Stimulated activated CD8-positive, alpha-beta memory T cell treated with anti-CD3 and anti-CD28 coated beads, Interleukin-4, amount 100 ng/mL, for 4 hours (primary cell): ENCODE results near the gene USP3.
"Not testable (repeated sequence)": the region's sequence is repeated elsewhere in the genome, so short reads cannot be mapped to it uniquely, and the experiment has no call there.

Experiments used
- DNase-seq, 2 donors: peaks; one replicate each; pipeline ENCODE4 v3.0.0-alpha.2; 2020; ENCODE audit warnings: low read depth in 2 of 2, low spot score in 1 of 2

The USP3 gene

DNA sequence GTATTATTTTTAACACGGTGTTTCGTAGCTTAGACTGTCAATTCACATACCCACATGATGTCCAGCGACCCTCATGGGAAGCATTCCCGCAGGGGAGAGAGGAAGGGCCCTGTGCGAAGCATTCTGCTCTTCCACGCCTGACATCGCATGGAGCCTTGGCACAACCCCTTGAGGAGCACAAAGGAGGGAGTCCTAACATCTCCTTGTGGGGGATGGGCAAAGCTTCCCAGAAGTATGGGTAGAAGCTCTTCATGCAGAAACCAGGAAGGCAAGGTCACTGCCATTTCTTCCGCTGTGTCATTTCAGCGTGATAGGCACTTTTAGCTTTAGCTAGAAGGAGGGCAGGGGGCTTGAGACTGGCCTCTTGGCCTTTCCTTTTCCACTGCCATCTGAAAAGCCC lies 28.7 kb upstream of the USP3 start:
- no peak for DNase-seq

DNA sequence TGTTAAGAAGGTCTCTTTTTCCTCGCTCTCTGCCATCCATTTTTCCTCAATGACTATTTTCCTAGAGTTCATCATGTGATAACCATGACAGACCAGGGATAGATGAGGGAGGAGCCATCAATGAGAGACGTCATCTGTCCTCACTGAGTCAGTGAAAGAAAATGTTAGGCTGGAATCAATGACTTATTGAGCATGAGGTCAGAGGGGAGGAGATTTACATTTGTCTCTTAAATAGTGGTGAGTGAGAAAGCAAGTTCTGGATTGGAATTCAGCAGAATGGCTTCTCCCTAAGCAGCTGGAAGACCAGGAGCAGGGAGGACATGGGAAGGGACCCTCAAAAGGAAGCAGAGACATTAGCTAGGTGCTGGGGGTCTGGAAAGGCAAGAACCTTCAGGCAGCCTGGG lies 28.2 kb upstream of the USP3 start:
- DNase-seq = no peak

DNA sequence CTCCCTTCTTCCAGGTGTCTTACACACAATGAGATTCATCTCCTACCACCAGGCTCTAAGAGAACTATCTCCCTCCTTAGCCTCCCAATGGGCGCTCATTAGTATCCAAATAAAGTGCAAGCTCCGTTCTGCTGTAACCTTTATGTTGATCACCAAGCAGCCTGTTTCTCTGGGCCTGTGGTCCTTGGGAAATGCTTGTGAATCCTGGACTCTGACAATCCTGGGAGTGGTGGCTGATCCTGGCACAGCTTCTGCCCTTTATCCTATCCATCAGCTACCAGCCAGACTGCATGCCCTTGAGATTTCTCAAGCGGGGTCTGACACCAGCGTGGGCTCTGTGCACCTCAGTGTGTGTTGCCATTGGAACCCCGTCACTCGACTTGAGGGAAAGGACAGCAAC lies 26.1 kb upstream of the USP3 start:
- DNase-seq = no peak

DNA sequence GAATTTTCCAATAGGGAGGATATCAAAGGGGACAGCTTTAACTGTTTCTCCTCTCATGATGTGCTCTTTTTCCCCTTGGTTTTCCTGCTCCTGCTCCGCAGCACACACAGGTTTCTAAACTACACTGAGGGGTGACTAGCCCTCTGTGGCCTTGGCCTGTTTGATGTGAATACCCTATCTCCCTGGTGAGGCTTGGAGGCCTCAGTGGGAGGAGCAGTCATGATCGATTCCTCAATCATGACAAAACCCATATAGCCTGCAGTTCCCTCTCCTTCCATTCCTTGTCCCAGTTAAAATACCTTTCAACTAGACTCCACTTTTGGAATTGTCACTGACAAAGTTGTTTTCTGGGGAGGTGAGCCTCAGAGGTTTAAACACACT lies 24.0 kb upstream of the USP3 start:
- DNase-seq = no peak

DNA sequence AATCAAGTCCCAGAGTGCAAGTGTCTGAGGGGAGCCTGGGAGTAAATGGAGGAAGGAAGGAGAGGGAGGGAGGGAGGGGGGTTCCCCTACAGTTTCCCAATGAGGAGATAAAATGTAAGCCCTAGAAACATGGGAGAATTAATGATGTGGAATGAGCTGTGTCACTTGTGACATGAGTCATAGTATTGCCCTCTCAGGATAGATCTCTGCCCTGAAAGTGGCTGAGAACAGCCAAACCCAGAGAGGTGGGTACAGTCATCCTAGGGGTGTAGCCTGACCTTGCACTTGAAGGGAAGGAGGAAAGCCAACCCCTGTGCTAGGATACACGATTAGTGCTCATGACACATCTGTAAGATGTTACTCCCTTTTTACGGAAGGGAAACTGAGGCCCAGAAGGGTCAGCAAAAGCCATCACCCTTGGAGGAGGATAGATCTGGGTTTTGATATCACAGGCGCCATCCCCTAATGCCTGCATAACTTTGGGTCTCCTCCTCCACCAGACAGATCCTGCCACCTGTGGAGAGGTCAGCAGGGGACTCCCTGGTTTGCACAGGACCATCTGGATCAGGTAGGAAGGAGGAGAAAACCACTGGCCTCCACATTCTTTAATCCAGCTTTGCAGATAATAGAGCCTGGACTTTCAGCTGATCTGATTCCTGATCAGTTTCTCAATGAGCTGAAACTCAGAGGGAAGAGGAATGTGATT lies 23.1 kb upstream of the USP3 start:
- no peak for DNase-seq

DNA sequence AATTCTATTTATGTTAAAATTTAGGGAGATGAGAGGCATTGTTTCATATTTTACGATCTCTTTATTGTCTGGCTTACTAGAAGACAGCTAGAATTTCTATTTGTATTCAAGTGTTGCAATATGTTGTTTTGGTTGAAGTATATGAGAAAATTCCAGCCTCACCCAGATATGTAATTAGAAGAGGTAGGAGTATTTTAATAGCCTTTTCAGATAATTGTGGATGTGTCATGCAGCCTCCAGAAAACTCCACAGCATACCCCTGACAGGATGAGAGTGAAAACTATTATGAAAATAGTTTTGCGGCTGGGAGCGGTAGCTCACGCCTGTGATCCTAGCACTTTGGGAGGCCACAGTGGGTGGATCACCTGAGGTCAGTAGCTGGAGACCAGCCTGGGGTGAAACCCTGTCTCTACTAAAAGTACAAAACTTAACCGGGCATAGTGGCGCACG lies 21.5 kb upstream of the USP3 start:
- DNase-seq = no peak

DNA sequence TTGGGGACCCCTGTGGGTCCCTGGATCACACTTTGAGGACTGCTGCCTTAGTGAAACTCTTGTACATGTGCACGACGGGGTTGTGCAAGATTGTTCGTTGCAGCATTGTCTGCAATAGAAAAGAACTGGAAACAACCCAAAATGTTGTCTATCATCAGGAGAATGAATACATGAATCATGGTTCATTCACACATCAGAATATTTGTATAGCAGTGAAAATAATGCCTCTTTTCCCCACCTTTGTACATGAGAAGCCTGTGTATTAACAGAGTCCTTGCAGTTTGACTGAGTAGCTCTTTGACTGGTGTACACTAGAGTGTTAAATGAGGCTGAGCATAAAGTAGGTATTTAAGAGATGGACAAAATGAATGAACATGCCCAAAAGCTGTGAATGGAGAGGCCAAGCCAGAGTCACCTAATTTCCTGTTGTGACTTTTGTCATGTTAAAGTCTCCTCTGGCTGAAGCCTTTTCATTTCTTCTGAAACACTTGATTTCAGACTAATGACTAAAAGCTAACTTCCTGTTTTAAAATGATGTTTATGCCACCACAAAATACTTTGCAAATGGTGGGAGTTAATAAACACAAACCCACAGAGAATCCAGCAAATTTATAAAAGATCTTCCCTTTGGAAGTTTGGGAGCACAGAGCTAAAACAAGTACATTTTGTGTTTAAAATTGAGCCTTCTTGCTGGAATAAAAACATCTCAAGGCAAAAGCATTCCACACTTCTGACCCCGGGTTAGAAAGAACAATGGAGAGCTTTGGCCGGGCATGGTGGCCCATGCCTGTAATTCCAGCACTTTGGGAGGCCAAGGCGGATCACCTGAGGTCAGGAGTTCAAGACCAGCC lies 20.6 kb upstream of the USP3 start:
- no peak for DNase-seq

DNA sequence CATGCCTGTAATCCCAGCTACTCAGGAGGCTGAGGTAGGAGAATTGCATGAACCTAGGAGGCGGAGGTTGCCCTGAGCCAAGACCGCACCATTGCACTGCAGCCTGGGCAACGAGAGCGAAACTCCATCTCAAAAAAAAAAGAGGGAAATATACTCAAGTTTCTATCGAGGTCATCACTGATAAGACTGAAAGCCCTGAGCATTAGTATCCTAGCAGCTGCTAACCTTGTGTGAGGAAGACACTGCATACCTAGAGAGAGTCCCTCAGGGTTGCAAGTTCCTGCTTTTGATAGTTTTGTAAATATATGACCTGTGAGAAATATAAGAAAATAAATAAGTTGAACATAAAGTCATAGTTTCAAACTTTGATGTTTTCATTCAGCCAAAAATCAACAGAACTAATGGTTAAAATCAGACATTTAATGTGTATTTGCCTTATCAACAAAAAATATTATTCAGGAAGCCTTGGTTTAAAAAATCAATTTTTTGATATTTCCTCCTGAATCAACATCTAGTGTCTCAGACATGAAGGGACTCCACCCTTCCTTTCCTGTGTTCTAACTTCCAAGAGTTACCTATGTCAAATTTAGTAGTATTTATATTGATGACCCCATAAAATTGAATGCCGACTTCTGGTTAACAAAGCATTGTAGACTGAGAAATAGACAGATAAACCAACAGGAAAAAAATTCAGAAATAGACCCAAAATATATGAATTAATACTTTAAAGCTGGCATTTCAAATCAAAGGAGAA lies 19.8 kb upstream of the USP3 start:
- DNase-seq = no peak

DNA sequence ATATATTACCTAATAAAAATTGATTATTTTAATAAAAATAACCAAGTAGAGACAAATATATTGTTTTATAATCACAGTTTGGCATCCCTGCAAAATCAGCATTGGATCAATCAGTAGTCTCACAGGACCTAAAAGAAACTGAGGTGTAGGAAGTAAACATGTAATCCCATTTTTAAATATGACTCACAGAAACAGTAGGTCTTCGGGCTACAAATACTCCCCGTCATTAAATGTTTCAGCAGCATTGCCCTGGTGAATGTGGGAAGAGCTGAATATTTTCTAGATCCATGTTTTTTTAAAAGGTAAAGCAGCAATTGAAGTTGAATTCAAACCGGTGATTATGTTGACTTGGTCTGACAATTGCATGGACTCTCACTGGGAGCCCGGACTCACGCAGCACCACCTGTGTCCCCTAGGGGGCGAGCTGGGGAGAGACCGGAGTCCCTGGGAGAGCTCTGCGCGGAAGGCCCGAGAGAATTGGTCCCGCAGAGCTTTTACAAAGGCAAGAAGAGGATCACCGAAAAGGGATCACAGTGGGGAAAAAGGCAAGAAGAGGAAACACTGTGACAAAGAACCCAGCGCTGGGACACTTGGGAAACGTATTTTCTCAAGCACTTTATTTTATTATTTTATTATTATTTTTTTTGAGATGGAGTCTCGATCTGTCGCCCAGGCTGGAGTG lies 17.2 kb upstream of the USP3 start:
- DNase-seq = peak; percentile 74 to 86

DNA sequence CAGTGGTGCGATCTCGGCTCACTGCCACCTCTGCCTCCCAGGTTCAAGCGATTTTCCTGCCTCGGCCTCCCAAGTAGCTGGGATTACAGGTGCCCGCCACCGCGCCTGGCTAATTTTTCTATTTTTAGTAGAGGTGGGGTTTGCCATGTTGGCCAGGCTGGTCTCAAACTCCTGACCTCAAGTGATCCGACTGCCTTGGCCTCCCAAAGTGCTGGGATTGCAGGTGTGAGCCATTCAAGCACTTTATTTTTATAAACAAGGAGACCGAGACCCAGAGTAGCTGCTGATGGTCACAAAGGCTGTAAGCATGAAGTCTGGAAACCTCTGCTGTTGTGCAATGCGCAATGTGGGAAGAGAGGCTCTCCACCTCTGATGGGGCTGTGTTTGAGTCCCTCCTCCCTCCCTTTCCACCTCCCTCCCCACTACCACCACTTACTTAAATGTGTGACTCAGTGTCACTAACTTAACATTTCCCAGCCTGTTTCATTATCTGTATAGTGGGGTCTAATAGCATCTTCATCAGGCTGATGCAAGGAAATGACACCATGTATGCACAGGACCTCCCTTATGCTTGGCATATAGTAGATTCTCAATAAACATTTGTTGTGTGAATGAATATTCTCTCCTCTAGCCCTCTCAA lies 16.5 kb upstream of the USP3 start:
- not testable (repeated sequence) for DNase-seq

DNA sequence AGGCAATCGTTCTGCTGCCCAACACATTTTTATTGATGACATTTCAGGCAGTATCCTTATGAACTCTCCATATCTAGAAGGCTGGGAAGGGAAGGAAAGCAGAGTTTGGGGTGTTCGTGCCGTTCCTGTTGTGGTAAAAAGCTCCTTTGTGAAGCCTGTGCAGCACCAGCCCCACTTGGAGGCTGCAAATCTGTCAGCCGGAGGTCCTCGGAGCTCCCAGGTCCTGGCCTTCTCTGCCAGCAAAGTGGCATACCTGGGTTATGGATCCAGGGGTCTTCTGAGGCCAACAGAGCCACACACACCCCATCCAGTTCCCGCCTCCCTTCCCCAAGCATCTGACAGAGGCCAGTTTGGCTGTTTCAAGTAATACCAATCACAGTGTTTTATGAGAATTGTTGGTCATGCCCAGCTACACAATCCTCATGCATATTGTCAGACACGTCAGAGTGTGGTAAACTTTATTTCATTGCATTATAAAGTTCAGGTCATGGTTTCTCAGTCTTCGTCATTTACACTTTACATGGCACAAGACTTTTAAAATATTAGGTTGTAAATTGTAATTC lies 15.9 kb upstream of the USP3 start:
- DNase-seq = no peak

DNA sequence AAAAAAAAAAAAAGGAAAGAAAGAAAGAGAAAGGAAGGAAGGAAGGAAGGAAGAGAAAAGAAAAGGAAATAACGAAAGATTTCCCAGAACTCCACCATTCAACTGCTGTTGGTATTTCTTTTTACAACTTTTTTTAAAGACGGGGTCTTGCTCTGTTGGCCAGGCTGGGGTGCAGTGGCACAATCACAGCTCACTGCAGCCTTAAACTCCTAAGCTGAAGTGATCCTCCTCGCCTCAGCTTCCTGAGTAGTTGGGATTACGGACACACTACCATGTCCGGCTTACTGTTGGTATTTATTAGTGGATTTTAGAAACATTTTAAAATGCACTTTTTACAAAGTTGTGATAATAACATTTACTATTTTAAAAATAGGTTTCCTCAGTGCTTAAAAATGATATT lies 15.0 kb upstream of the USP3 start:
- no peak for DNase-seq

DNA sequence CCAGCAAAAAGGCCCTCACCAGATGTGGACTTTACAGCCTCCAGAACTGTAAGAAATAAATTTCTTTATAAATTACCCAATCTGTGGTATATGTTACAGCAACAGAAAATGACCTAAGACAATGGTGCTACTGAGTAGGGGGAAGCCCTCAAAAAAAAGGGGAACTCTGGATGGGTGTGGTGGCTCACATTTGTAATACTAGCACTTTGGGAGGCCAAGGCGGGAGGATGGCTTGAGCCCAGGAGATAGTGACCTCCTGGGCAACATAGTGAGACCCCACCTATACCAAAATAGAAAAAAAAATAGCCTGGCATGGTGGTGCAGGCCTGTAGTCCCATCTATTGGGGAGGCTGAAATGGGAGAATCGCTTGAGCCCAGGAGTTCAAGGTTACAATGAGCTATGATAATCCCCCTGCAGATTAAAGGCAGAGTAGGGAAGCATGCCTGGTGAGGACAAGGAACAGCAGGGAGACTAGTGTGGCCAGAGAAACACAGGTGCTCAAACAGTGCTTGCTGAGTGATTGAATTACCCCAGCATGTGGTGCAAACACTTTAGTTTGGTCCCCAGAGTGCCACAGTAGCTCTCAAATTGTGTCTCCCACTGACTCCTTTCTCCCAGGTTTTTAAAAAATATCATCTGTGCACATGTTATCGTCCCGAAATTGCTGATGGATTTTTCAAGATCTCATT lies 13.9 kb upstream of the USP3 start:
- DNase-seq = no peak

DNA sequence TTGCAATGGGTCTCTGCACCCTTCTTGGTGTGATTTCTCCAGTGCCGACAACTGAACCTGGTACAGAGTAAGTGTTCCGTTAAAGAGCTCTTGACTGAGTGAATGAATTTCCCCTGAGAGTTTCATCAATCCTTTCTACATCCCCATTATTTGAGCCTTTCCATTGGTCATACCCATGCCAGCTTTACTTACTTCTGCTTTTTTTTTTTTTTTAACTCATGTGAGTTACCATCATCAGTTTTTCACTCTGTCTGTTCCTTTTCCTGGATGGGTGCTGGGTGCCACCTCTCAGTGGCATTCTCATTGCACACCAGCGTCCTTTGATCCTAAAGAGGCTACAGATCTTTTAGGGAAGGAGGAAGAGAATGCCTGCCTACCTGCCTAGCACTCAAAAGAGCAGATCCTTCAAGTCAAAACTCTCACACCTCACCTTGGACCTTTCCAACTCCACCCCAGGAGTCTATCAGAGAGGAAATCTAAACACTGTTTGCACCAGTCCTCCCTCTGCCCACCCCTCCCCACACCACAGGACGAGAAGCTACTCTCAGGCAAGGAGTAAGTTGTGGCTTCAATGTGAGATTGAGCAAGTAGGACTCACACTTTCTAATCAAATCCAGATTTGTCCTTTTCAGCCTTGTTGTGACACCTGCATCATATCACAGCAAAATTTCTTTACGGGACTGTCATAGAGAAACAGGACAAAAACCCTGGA lies 13.1 kb upstream of the USP3 start:
- DNase-seq = no peak

DNA sequence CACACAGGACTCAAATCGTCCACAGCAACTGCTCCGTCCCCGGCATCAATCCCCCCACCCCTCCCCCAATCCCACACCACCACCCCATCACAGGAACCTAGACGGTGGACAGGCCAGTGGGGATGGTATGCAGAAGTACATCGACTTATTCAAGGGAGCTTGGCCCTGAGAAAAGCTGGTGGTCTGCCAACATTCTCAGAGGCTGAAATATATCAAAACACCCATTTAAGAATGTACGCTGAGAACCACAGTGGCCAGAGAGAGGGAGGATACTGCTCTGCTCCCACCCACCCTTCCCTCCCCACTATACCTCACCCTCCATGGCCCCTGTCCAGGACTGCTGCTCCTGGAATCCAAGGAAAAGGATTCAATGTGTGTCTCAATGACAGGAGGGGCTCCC lies 12.4 kb upstream of the USP3 start:
- no peak for DNase-seq

DNA sequence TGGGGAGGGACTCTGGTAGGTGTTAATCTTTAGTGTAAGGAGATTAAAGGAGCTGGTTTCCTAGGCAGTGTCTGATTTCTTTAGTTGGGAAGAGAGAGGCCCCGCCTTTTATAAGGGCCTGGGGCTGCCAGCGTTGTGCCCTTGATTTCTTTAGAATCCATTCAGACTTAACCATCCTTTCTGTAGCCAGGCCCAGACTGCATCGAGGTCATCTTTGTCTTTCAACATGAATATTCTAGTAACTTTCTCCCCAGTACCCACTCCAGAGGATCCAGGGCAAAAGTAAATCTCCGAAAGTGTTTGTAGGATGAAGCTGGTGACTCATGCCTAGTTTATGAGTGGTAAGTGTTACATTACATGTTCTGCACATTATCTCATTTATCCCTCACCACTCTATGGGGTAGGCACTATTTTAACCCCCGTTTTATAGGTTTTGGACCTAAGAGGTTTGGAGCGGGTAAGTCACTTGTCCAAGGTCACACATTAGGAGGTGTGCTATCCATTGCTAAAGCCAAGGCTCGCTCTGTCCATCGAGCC lies 11.8 kb upstream of the USP3 start:
- no peak for DNase-seq

DNA sequence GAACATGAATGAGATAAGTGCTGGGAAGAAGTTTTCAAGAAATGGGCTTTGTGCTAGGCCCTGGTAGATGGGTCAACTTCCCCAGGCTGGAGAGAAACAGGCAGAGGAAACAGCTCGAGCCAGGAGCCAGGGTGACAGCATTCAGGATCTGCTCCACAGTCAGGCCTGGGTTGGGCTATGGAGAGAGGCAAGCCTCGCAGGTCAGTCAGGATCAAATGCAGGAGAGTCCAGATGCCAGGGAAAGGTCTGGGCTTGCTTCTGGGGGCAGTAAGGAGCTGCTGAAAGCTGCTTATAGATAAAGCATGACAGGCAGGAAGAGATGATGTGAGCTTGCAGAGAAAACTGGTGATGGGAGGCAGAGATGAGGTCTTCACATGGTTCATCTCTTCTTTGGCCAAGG lies 11.0 kb upstream of the USP3 start:
- DNase-seq = no peak

DNA sequence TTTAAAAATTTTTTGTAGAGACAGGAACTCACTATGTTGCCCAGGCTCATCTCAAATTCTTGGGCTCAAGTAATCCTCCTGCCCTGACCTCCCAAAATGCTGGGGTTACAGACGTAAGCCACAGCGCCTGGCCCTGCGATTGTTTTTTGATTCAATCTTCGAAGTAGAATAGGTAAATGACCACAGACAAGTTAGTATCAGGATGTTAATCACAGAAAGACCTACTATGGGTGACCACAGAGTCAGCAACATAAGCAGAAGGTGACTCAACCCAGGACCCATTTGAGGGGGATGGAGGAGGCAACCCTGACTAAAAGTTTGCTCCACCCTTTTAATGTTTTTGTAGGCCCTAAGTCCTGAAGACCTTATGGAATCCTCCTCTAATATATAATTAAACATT lies 10.0 kb upstream of the USP3 start:
- no peak for DNase-seq

DNA sequence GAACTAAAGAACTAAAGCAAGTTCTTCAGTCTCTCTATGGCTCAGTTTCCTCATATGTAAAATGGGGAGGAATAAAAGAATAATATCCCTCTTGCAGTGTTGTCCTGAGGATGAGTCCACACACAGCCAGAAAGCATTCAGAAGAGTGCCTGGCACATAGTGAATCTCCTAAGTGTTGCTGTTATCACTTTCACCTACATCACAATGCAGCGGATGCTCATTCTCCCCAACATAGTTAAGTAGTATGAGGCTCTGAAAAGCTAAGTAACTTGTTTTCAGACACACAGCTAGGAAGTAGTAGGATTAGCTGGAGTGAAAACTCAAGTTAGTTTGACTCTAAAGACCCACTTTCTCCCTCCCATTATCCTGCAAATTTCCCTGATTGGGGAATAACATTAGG lies 9.1 kb upstream of the USP3 start:
- no peak for DNase-seq
